ENCODE data around the gene CA14.
"Not testable (repeated sequence)": the region's sequence is repeated elsewhere in the genome, so short reads cannot be mapped to it uniquely, and the experiment has no call there.

The CA14 gene
- long read RNA-seq, partial matches to known transcripts: 0 of 3 reads
- long read RNA-seq, other reads (novel, unspliced or antisense): 3 of 3 reads

DNA sequence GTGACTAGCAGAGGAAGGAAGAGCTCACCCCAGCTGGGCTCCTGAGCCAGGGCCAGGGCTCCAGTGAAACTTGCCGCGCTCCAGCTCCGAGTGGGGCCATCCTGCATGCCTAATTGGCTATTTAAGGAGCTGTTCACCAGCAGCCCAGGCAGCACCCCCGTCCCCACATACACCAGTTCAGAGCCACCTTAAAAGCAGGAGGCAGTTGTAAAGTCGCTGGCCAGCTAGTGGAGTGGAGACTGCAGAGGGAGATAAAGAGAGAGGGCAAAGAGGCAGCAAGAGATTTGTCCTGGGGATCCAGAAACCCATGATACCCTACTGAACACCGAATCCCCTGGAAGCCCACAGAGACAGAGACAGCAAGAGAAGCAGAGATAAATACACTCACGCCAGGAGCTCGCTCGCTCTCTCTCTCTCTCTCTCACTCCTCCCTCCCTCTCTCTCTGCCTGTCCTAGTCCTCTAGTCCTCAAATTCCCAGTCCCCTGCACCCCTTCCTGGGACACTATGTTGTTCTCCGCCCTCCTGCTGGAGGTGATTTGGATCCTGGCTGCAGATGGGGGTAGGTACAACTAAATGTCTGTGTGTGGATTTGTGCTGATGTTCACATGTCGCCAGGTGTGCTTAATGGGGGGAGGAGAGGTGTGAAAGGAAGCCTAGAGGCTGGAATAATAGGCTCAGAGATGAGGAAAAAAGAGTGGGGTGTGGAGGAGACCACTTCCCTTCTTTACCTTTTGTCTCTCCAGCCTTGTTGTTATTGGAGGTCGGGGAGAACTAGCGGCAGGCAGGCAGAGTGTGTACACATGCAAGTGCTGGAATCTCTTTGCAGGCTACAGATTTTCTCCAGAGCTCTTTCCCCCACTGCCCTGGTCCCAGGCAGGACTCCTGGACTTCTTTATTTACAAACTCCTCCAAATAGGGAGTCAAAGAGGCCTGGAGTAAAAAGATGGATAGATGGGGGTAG is at the start of gene CA14:
Gene CA14 (plus strand): TSS at position 151 of the 962 bp plus-strand sequence. CDS start 355 bp downstream, at position 506.
- Histone ChIP-seq H3K27me3 (ENCODE audit: insufficient read depth, poor library complexity, severe bottlenecking) (peaks cover 4% of the 10 kb centered on the region), H3K4me3 (replicated peaks; ENCODE audit: insufficient read depth, low read length) (no peak within 1 kb of the TSS), H3K27ac (replicated peaks) (no peak within 1 kb of the TSS)
- DNase-seq (ENCODE audit: low read depth in 1 of 2, low spot score in 1 of 2): no peak
- TF ChIP-seq, protein P1, sequence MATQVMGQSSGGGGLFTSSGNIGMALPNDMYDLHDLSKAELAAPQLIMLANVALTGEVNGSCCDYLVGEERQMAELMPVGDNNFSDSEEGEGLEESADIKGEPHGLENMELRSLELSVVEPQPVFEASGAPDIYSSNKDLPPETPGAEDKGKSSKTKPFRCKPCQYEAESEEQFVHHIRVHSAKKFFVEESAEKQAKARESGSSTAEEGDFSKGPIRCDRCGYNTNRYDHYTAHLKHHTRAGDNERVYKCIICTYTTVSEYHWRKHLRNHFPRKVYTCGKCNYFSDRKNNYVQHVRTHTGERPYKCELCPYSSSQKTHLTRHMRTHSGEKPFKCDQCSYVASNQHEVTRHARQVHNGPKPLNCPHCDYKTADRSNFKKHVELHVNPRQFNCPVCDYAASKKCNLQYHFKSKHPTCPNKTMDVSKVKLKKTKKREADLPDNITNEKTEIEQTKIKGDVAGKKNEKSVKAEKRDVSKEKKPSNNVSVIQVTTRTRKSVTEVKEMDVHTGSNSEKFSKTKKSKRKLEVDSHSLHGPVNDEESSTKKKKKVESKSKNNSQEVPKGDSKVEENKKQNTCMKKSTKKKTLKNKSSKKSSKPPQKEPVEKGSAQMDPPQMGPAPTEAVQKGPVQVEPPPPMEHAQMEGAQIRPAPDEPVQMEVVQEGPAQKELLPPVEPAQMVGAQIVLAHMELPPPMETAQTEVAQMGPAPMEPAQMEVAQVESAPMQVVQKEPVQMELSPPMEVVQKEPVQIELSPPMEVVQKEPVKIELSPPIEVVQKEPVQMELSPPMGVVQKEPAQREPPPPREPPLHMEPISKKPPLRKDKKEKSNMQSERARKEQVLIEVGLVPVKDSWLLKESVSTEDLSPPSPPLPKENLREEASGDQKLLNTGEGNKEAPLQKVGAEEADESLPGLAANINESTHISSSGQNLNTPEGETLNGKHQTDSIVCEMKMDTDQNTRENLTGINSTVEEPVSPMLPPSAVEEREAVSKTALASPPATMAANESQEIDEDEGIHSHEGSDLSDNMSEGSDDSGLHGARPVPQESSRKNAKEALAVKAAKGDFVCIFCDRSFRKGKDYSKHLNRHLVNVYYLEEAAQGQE (IDR thresholded peaks at IDR 0.05; ENCODE audit: insufficient replicate concordance, low read depth): no peak
- TF ChIP-seq POLR2AphosphoS5 (IDR thresholded peaks at IDR 0.05; ENCODE audit: low read depth) (no peak), GABPA (IDR thresholded peaks at IDR 0.05; ENCODE audit: low read depth) (no peak), SPI1 (IDR thresholded peaks at IDR 0.05; ENCODE audit: borderline replicate concordance, low read depth) (no peak)
- TF ChIP-seq, protein P2, sequence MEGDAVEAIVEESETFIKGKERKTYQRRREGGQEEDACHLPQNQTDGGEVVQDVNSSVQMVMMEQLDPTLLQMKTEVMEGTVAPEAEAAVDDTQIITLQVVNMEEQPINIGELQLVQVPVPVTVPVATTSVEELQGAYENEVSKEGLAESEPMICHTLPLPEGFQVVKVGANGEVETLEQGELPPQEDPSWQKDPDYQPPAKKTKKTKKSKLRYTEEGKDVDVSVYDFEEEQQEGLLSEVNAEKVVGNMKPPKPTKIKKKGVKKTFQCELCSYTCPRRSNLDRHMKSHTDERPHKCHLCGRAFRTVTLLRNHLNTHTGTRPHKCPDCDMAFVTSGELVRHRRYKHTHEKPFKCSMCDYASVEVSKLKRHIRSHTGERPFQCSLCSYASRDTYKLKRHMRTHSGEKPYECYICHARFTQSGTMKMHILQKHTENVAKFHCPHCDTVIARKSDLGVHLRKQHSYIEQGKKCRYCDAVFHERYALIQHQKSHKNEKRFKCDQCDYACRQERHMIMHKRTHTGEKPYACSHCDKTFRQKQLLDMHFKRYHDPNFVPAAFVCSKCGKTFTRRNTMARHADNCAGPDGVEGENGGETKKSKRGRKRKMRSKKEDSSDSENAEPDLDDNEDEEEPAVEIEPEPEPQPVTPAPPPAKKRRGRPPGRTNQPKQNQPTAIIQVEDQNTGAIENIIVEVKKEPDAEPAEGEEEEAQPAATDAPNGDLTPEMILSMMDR (IDR thresholded peaks at IDR 0.05; ENCODE audit: insufficient read depth, low read length): no peak

DNA sequence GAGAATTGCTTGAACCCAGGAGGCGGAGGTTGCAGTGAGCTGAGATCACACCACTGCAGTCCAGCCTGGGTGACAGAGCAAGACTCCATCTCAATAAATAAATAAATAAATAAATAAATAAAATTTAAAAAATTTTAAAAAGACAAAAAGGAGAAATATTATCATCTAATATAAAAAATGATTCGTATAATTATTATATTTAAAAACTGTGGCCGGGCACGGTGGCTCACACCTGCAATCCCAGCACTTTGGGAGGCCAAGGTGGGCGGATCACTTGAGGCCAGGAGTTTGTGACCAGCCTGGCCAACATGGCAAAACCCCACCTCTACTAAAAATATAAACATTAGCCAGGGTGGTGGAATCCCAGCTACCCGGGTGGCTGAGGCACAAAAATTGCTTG is 49.1 kb upstream of the CA14 start:
- not testable (repeated sequence) for H3K27me3 ChIP-seq (ENCODE audit: insufficient read depth, poor library complexity, severe bottlenecking); H3K4me3 ChIP-seq (replicated peaks; ENCODE audit: insufficient read depth, low read length); H3K27ac ChIP-seq (replicated peaks); DNase-seq (ENCODE audit: low read depth in 1 of 2, low spot score in 1 of 2)

DNA sequence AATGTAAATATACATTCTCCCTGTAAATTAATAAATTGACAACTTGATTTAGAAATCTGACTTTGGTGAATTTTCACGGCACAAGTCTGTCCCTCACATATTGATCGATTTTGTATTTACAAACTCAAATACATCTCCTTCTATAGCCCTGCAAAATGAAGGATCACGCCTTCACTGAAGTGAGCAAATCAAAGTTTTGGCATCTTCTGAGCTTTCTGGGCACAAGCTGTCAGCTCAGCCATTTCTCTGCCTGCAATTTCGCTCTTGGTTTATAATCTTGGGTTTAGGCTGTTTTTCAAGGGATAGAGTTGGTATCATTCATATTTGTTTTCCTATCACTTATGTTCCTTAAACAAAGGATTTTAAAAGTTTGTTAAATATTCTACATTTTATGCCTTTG is 47.5 kb upstream of the CA14 start:
- no peak for DNase-seq (ENCODE audit: low read depth in 1 of 2, low spot score in 1 of 2)
- TF ChIP-seq POLR2AphosphoS5 (IDR thresholded peaks at IDR 0.05; ENCODE audit: low read depth): no peak
- TF ChIP-seq, protein P1 (IDR thresholded peaks at IDR 0.05; ENCODE audit: insufficient replicate concordance, low read depth): no peak
- Histone ChIP-seq H3K27me3 (ENCODE audit: insufficient read depth, poor library complexity, severe bottlenecking) (no peaks in the 10 kb centered on the region), H3K4me3 (replicated peaks; ENCODE audit: insufficient read depth, low read length) (no peak overlapping the region), H3K27ac (replicated peaks) (no peak overlapping the region)

DNA sequence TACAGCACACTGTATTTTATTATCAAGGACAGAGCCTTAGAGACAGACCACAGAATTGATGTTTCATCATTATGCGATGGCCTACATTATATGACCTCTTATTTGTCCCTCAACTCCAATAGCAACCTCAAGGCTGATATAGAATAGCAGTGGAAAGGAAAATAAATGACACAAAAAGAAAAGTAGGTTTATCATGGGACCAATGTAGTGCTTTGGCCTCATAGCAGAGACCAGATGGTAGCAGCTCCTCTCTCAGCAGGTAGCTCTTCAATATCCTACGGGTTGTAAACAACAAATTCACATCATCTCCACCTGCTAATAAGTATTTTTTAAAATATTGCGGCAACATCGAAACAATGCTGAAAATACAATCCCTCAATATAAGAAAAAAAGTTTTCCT is 46.9 kb upstream of the CA14 start:
- TF ChIP-seq, protein P2 (IDR thresholded peaks at IDR 0.05; ENCODE audit: insufficient read depth, low read length): no peak
- TF ChIP-seq GABPA (IDR thresholded peaks at IDR 0.05; ENCODE audit: low read depth) (no peak), POLR2AphosphoS5 (IDR thresholded peaks at IDR 0.05; ENCODE audit: low read depth) (no peak), SPI1 (IDR thresholded peaks at IDR 0.05; ENCODE audit: borderline replicate concordance, low read depth) (no peak)
- TF ChIP-seq, protein P1 (IDR thresholded peaks at IDR 0.05; ENCODE audit: insufficient replicate concordance, low read depth): no peak
- no peak for DNase-seq (ENCODE audit: low read depth in 1 of 2, low spot score in 1 of 2)

More for the DNA sequence above, 46.9 kb upstream of the CA14 start:
- H3K27me3 ChIP-seq (ENCODE audit: insufficient read depth, poor library complexity, severe bottlenecking): no peaks in the 10 kb centered on the region
- no peak overlapping the region for H3K27ac ChIP-seq (replicated peaks)
- H3K4me3 ChIP-seq (replicated peaks; ENCODE audit: insufficient read depth, low read length): no peak overlapping the region

Measured in HL-60 (cell line).